ENCODE measurements around the gene AREG.

DNA sequence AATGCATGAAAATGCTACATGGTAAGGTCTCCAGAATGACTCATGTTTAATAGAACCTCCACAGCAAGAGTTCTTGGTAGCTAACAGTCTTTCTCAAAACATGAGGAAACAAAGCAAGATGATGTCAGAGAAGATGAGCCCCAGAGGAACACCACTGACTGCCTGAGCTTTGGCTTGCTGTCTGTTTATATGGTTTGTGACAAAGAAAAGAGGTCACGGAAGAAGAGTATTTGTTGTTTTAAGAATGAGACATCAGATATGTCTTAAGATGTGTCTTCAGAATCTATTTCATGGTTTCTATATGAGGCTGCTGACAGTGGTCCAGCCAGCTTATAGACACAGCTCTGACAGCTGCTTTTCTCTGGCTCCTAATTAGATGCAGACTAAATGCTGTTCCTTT, 18.8 kb upstream of the AREG start:
- TF ChIP-seq, protein P1, sequence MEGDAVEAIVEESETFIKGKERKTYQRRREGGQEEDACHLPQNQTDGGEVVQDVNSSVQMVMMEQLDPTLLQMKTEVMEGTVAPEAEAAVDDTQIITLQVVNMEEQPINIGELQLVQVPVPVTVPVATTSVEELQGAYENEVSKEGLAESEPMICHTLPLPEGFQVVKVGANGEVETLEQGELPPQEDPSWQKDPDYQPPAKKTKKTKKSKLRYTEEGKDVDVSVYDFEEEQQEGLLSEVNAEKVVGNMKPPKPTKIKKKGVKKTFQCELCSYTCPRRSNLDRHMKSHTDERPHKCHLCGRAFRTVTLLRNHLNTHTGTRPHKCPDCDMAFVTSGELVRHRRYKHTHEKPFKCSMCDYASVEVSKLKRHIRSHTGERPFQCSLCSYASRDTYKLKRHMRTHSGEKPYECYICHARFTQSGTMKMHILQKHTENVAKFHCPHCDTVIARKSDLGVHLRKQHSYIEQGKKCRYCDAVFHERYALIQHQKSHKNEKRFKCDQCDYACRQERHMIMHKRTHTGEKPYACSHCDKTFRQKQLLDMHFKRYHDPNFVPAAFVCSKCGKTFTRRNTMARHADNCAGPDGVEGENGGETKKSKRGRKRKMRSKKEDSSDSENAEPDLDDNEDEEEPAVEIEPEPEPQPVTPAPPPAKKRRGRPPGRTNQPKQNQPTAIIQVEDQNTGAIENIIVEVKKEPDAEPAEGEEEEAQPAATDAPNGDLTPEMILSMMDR (conservative IDR thresholded peaks at IDR 0.05 in 1 of 2, IDR thresholded peaks at IDR 0.05 in 1 of 2; ENCODE audit: extremely low read depth in 1 of 2, insufficient read depth in 1 of 2, low read depth in 1 of 2, low read length in 2 of 2): no peak
- no peak for TF ChIP-seq EZH2 (IDR thresholded peaks at IDR 0.05; ENCODE audit: borderline replicate concordance, low read length)

Data from mammary epithelial cell (primary cell).